Neural progenitor cell (in vitro differentiated cells): ENCODE measurements around the gene TRMT6. TPM values are rescaled to one million over a fixed set of nuclear protein-coding genes. Genes with fewer than 3 reads are reported as not detected.

Experiments used
- DNase-seq: peaks from one replicate; pipeline ENCODE4 v3.0.0-alpha.2; 2016; ENCODE audit warnings: low spot score
- H2AFZ ChIP-seq: fragments of 200-600 bp; sonication (generic); replicated peaks from 2 replicates; pipeline ENCODE4 v1.6.1; 2016; ENCODE audit warnings: antibody characterized with exemption
- H3F3A ChIP-seq: fragments of 200-600 bp; sonication (generic); 2 replicates; pipeline ENCODE4 v1.6.1; 2016; ENCODE audit warnings: antibody characterized with exemption, low read depth
- H3K27ac ChIP-seq: fragments of 200-600 bp; sonication (generic); 2 replicates; pipeline ENCODE4 v1.5.1; 2016; ENCODE audit warnings: mild to moderate bottlenecking
- H3K27me3 ChIP-seq: fragments of 200-600 bp; sonication (generic); 2 replicates; pipeline ENCODE4 v1.6.1; 2016; ENCODE audit warnings: mild to moderate bottlenecking, moderate library complexity
- H3K36me3 ChIP-seq: fragments of 200-600 bp; sonication (generic); 2 replicates; pipeline ENCODE4 v1.5.1; 2016
- H3K4me1 ChIP-seq: fragments of 200-600 bp; sonication (generic); 2 replicates; pipeline ENCODE4 v1.6.1; 2016; ENCODE audit warnings: mixed run types
- H3K4me2 ChIP-seq: fragments of 200-600 bp; sonication (generic); 2 replicates; pipeline ENCODE4 v1.6.1; 2016
- H3K4me3 ChIP-seq: fragments of 200-600 bp; sonication (generic); 2 replicates; pipeline ENCODE4 v1.5.1; 2016
- H3K79me2 ChIP-seq: fragments of 200-600 bp; sonication (generic); 2 replicates; pipeline ENCODE4 v1.6.1; 2016; ENCODE audit warnings: low read depth
- H3K9ac ChIP-seq: fragments of 200-600 bp; sonication (generic); 2 replicates; pipeline ENCODE4 v1.6.1; 2016
- H3K9me3 ChIP-seq: fragments of 200-600 bp; sonication (generic); 2 replicates; pipeline ENCODE4 v1.5.1; 2016; ENCODE audit warnings: low read depth
- H4K20me1 ChIP-seq: fragments of 200-600 bp; sonication (generic); 2 replicates; pipeline ENCODE4 v1.6.1; 2016; ENCODE audit warnings: low read depth
- H3K27ac Mint-ChIP-seq: 3 replicates; pipeline ENCODE4 v1.8.0; 2021; ENCODE audit warnings: mixed read lengths
- H3K27me3 Mint-ChIP-seq: 2 replicates; pipeline ENCODE4 v1.8.0; 2022; ENCODE audit warnings: low read depth, mild to moderate bottlenecking, inconsistent platforms, moderate library complexity, mixed read lengths; ENCODE audit not compliant: insufficient read depth
- H3K36me3 Mint-ChIP-seq: 3 replicates; pipeline ENCODE4 v1.8.0; 2021; ENCODE audit warnings: mixed read lengths
- H3K4me1 Mint-ChIP-seq: 3 replicates; pipeline ENCODE4 v1.8.0; 2021; ENCODE audit warnings: mixed read lengths
- H3K4me3 Mint-ChIP-seq: 3 replicates; pipeline ENCODE4 v1.8.0; 2021; ENCODE audit warnings: mild to moderate bottlenecking, moderate library complexity, mixed read lengths
- H3K9me3 Mint-ChIP-seq: 3 replicates; pipeline ENCODE4 v1.8.0; 2020; ENCODE audit warnings: mixed read lengths
- CTCF ChIP-seq: fragments of 200-600 bp; sonication (generic); IDR thresholded peaks from 2 replicates; pipeline ENCODE4 v1.5.1; 2017; ENCODE audit warnings: antibody characterized with exemption, mild to moderate bottlenecking
- EZH2 ChIP-seq: fragments of 200-600 bp; sonication (generic); IDR thresholded peaks from 2 replicates; pipeline ENCODE4 v1.6.1; 2017; ENCODE audit warnings: antibody characterized with exemption, mild to moderate bottlenecking, moderate library complexity
- EZH2phosphoT487 ChIP-seq: fragments of 200-600 bp; sonication (generic); IDR thresholded peaks from 2 replicates; pipeline ENCODE4 v1.6.1; 2017; ENCODE audit warnings: antibody characterized with exemption
- total RNA-seq: library from RNA; depleted of rRNA; stranded (reverse); fragments of >200 nt; gene quantifications from 2 replicates; pipeline ENCODE4 v1.2.3, GENCODE V29; 2015; ENCODE audit warnings: low replicate concordance

TRMT6 gene
- total RNA-seq, 1 donor from 2014 or later, result 11.1 TPM

DNA sequence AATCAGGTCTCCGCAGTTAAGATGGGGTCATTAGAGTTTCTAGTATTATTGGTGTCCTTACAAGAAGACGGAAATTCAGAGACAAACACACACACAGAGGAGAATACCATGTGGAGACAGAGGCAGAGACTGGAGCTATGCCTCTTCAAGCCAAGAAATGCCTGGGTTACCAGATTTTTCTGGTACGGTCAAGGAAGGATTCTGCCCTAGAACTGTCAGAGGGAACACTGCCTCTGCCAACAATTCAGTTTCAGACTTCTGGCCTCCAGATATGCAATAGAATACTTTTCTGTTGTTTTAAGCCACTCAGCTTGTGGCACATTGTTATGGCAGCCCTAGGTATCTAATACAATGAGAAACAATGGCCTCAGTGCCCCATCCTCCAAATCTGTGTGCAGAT lies 18.9 kb downstream of the TRMT6 start:
- no peak overlapping the region for H3K27ac Mint-ChIP-seq
- H3K9me3 ChIP-seq, result no peaks in the 10 kb centered on the region
- no peaks in the 10 kb centered on the region for H3K27me3 ChIP-seq

DNA sequence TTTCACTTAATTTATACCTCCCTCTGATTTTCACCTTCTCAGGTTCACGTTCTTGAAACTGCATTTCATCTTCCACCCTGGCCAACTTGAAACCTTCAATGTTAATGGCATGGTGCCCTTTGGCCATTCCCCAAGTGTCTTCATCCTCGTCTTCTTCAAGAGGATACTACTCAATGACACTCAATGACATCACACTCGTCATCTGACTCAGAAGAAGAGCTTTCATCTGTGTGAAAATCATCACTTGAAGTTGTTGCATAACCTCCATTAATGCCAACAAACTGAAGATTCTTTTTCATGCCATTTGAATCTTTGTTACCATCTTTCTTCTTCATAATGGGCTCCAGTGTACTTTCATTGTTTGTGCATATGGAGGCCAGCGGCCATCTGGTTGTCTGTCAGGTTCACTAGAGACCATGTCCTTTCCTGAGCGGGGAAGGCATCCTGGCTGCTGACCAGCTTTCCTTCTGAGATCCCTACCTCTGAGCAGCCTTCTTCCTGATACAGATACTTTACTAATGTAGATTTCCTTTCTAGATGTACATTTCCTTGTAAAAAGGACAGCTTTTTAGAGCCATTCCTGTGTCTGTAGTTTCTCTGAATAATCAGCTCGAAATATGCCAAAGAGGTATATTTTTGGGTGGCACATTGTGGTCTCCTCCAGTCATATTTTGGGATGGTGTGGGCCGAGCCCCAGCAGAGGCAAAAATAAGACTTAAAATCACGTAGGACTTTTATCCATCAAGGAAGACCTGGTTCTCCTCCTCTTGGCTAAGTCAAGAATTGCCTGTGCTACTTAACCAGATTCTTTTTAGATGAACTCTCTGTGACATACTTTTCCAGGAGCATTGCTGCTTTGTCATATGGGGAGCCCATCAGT lies 21.3 kb downstream of the TRMT6 start:
- no peaks in the 10 kb centered on the region for H3K4me1 Mint-ChIP-seq
- TF ChIP-seq EZH2phosphoT487 (no peak), CTCF (no peak), EZH2 (no peak)
- Histone ChIP-seq H3K4me1 (peaks cover 6% of the 10 kb centered on the region), H3K27me3 (no peaks in the 10 kb centered on the region), H3K9ac (no peak overlapping the region), H2AFZ (no peak overlapping the region), H3K4me3 (no peak overlapping the region), H3K27ac (no peak overlapping the region), H3K9me3 (no peaks in the 10 kb centered on the region), H3F3A (no peaks in the 10 kb centered on the region), H4K20me1 (no peaks in the 10 kb centered on the region), H3K79me2 (no peaks in the 10 kb centered on the region), H3K36me3 (no peaks in the 10 kb centered on the region), H3K4me2 (no peak overlapping the region)
- no peak overlapping the region for H3K4me3 Mint-ChIP-seq
- no peaks in the 10 kb centered on the region for H3K9me3 Mint-ChIP-seq
- no peak for DNase-seq
- H3K27me3 Mint-ChIP-seq, result no peaks in the 10 kb centered on the region
- no peak overlapping the region for H3K27ac Mint-ChIP-seq
- H3K36me3 Mint-ChIP-seq, result no peaks in the 10 kb centered on the region

More for the DNA sequence above, 18.9 kb downstream of the TRMT6 start:
- no peak overlapping the region for H3K27ac ChIP-seq
- no peak for TF ChIP-seq CTCF
- TF ChIP-seq EZH2phosphoT487, result no peak
- no peak for TF ChIP-seq EZH2
- no peak overlapping the region for H3K4me2 ChIP-seq
- H3K79me2 ChIP-seq, result no peaks in the 10 kb centered on the region
- H2AFZ ChIP-seq, result no peak overlapping the region
- no peaks in the 10 kb centered on the region for H3K36me3 Mint-ChIP-seq
- no peak overlapping the region for H3K4me3 Mint-ChIP-seq
- no peaks in the 10 kb centered on the region for H3K9me3 Mint-ChIP-seq
- H3F3A ChIP-seq, result no peaks in the 10 kb centered on the region
- no peaks in the 10 kb centered on the region for H3K36me3 ChIP-seq
- H3K4me3 ChIP-seq, result no peak overlapping the region
- no peaks in the 10 kb centered on the region for H3K27me3 Mint-ChIP-seq
- no peak overlapping the region for H3K9ac ChIP-seq
- H3K4me1 ChIP-seq, result peaks cover 6% of the 10 kb centered on the region
- no peak for DNase-seq
- no peaks in the 10 kb centered on the region for H4K20me1 ChIP-seq
- no peaks in the 10 kb centered on the region for H3K4me1 Mint-ChIP-seq

- no peaks in the 10 kb centered on the region for H3F3A ChIP-seq
- H2AFZ ChIP-seq, result no peak overlapping the region
- H3K36me3 ChIP-seq, result no peaks in the 10 kb centered on the region
- H3K27me3 Mint-ChIP-seq, result no peaks in the 10 kb centered on the region
- no peaks in the 10 kb centered on the region for H3K9me3 ChIP-seq
- H3K79me2 ChIP-seq, result no peaks in the 10 kb centered on the region
- H3K9me3 Mint-ChIP-seq, result no peaks in the 10 kb centered on the region
- H3K4me3 Mint-ChIP-seq, result no peak overlapping the region
- no peaks in the 10 kb centered on the region for H3K36me3 Mint-ChIP-seq
- H3K27ac Mint-ChIP-seq, result no peak overlapping the region
- no peak overlapping the region for H3K4me3 ChIP-seq
- DNase-seq, result no peak
- H3K4me2 ChIP-seq, result no peak overlapping the region
- H4K20me1 ChIP-seq, result no peaks in the 10 kb centered on the region
- peaks cover 6% of the 10 kb centered on the region for H3K4me1 ChIP-seq
- TF ChIP-seq EZH2phosphoT487, result no peak
- TF ChIP-seq EZH2, result no peak
- no peaks in the 10 kb centered on the region for H3K27me3 ChIP-seq
- H3K27ac ChIP-seq, result no peak overlapping the region
- no peaks in the 10 kb centered on the region for H3K4me1 Mint-ChIP-seq
- no peak overlapping the region for H3K9ac ChIP-seq
Observed at GRCh38 chr20:5927749-5928462, 22.4 kb downstream of the TRMT6 start.

- H3K36me3 Mint-ChIP-seq, result no peaks in the 10 kb centered on the region
- no peak overlapping the region for H3K27ac Mint-ChIP-seq
- Histone ChIP-seq H2AFZ (no peak overlapping the region), H3K27me3 (no peaks in the 10 kb centered on the region), H3K4me1 (peaks cover 6% of the 10 kb centered on the region), H3K4me2 (no peak overlapping the region), H3K9ac (no peak overlapping the region), H3K9me3 (no peaks in the 10 kb centered on the region), H4K20me1 (no peaks in the 10 kb centered on the region), H3K27ac (no peak overlapping the region), H3K4me3 (no peak overlapping the region), H3K36me3 (no peaks in the 10 kb centered on the region), H3F3A (no peaks in the 10 kb centered on the region), H3K79me2 (no peaks in the 10 kb centered on the region)
- DNase-seq, result no peak
- TF ChIP-seq CTCF (no peak), EZH2 (no peak), EZH2phosphoT487 (no peak)
- H3K4me3 Mint-ChIP-seq, result no peak overlapping the region
- H3K27me3 Mint-ChIP-seq, result no peaks in the 10 kb centered on the region
- H3K4me1 Mint-ChIP-seq, result no peaks in the 10 kb centered on the region
- H3K9me3 Mint-ChIP-seq, result no peaks in the 10 kb centered on the region
Observed at GRCh38 chr20:5925551-5925950, 24.8 kb downstream of the TRMT6 start.
